Measurements from ENCODE around the gene RAB11B.
"Not testable (repeated sequence)": the region's sequence is repeated elsewhere in the genome, so short reads cannot be mapped to it uniquely, and the experiment has no call there.

- TF ChIP-seq CTCF (conservative IDR thresholded peaks at IDR 0.05); ZFX (IDR thresholded peaks at IDR 0.05): not testable (repeated sequence)
These were observed 54.0 kb downstream of the RAB11B start for GRCh38 chr19:8444140-8444676.
